ENCODE results near the gene CD300LF.
A peak's percentile ranks its signal among the peaks of the same experiment; 100 is the strongest.

The CD300LF gene

DNA sequence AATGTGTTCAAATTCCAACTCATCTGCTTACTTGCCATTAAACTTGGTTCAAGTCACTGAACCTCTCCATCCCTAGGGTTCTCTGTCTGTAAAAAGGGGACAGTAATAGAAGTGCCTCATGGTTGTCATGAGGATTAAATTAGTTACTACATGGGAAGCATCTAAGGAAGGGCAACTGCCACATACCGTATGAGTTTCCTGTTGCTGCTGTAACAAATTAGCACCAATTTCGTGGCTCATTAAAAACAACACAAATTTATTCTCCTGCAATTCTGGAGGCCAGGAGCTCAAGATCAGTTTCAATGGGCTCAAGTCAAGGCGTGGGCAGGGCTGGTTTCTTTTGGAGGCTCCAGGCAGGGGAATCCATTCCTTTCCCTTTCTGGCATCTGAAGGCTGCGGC is 18.6 kb downstream of the CD300LF start:
- no peaks in the 10 kb centered on the region for H3K27me3 ChIP-seq (ENCODE audit: insufficient read depth, low read depth, severe bottlenecking)
- no peak for DNase-seq

DNA sequence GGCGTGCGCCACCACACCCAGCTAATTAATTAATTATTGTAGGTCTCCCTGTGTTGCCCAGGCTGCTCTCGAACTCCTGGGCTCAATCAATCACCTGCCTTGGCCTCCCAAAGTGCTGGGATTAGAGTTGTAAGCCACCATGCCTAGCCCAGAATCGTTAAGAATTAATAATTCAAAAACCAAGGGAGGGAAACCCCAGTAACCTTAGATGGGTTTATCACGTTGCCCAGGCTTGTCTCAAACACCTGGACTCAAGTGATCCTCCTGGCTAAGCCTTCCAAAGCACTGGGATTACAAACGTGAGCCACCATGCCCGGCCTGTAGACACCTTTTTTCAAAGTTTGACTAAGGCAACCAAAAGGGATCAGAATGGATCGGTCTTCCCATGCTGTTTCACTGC is 21.6 kb downstream of the CD300LF start:
- H3K4me3 ChIP-seq (ENCODE audit: low read depth, low read length): no peak overlapping the region
- H3K36me3 ChIP-seq: peaks cover 9% of the 10 kb centered on the region; the same call in 1 of the 2 replicates
- H3K9me3 ChIP-seq (ENCODE audit: severe bottlenecking): no peaks in the 10 kb centered on the region
- TF ChIP-seq, protein P1, sequence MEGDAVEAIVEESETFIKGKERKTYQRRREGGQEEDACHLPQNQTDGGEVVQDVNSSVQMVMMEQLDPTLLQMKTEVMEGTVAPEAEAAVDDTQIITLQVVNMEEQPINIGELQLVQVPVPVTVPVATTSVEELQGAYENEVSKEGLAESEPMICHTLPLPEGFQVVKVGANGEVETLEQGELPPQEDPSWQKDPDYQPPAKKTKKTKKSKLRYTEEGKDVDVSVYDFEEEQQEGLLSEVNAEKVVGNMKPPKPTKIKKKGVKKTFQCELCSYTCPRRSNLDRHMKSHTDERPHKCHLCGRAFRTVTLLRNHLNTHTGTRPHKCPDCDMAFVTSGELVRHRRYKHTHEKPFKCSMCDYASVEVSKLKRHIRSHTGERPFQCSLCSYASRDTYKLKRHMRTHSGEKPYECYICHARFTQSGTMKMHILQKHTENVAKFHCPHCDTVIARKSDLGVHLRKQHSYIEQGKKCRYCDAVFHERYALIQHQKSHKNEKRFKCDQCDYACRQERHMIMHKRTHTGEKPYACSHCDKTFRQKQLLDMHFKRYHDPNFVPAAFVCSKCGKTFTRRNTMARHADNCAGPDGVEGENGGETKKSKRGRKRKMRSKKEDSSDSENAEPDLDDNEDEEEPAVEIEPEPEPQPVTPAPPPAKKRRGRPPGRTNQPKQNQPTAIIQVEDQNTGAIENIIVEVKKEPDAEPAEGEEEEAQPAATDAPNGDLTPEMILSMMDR (IDR thresholded peaks at IDR 0.05; ENCODE audit: low read depth, low read length): no peak
- H3K27ac ChIP-seq: peak overlapping the region; percentile 78
- DNase-seq: peak; percentile 95
- no peaks in the 10 kb centered on the region for H3K27me3 ChIP-seq (ENCODE audit: insufficient read depth, low read depth, severe bottlenecking)

More for the DNA sequence above, 18.6 kb downstream of the CD300LF start:
- Histone ChIP-seq H3K27ac (no peak overlapping the region), H3K9me3 (ENCODE audit: severe bottlenecking) (no peaks in the 10 kb centered on the region), H3K4me3 (ENCODE audit: low read depth, low read length) (no peak overlapping the region), H3K36me3 (peaks cover 9% of the 10 kb centered on the region; the same call in 1 of the 2 replicates)
- TF ChIP-seq, protein P1 (IDR thresholded peaks at IDR 0.05; ENCODE audit: low read depth, low read length): no peak

DNA sequence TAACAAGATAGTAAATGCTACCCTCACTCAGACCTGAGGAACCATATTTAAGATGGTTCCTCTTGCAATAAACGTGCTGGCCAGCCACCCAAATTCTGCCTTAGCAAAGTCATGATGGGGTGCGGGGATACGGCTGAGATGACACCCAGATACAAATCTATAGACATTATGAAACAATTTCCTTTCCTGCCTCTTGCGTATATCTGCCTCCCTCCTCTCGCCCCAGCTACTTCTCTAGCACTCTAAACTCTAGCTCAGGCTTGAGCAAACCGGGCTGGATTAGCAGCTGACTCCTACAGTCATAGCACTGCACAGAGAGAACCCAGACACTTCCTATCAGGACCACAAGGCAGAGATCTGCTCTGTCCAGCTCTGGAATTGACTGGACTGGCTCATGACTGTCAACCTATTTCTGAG is 22.3 kb downstream of the CD300LF start:
- TF ChIP-seq, protein P1 (IDR thresholded peaks at IDR 0.05; ENCODE audit: low read depth, low read length): no peak
- DNase-seq: peak; percentile 61
- Histone ChIP-seq H3K9me3 (ENCODE audit: severe bottlenecking) (no peaks in the 10 kb centered on the region), H3K4me3 (ENCODE audit: low read depth, low read length) (no peak overlapping the region), H3K27ac (peak overlapping the region; percentile 78), H3K36me3 (peaks cover 9% of the 10 kb centered on the region; the same call in 1 of the 2 replicates), H3K27me3 (ENCODE audit: insufficient read depth, low read depth, severe bottlenecking) (no peaks in the 10 kb centered on the region)

DNA sequence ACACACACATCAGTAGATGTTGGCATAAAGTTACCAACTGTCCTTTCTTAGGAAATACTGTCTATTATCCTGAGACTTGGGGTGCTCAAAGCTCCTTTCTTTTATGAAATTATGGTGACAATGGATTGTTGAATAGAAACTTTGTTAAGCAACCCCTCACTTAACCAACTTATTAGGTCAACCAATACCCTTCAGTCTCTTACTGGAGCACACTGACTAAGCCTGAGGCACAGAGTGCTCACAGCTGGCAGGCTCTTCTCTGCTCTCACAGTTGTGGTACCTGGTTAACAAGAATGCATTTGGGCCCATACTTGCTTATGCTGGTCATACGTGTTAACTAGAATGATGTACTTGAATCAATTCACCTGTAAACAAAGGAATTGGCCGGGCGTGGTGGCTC is 24.8 kb downstream of the CD300LF start:
- DNase-seq: no peak
- Histone ChIP-seq H3K36me3 (peaks cover 7% of the 10 kb centered on the region; the same call in 1 of the 2 replicates), H3K27ac (no peak overlapping the region), H3K4me3 (ENCODE audit: low read depth, low read length) (no peak overlapping the region), H3K9me3 (ENCODE audit: severe bottlenecking) (no peaks in the 10 kb centered on the region), H3K27me3 (ENCODE audit: insufficient read depth, low read depth, severe bottlenecking) (no peaks in the 10 kb centered on the region)
- TF ChIP-seq, protein P1 (IDR thresholded peaks at IDR 0.05; ENCODE audit: low read depth, low read length): no peak

DNA sequence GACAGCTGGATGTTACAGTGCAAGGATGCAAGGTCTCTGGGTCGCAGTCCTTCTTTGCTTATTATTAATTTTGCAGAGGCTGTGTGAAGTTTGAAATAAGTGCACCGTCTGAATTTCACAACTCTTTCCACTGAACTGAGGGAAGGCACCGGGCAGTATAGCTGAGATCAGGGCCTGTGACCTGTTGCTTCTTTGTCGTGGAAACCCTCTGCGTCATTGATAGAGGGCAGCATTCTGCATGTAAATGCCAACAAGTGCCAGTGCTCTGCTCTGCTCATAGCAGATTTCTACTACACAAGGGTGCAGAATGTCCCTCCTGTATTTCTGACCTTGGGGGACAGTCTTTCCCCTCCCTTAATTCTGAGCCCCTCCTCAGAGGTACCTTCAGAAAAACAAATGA is 26.0 kb downstream of the CD300LF start:
- Histone ChIP-seq H3K9me3 (ENCODE audit: severe bottlenecking) (no peaks in the 10 kb centered on the region), H3K27me3 (ENCODE audit: insufficient read depth, low read depth, severe bottlenecking) (no peaks in the 10 kb centered on the region), H3K27ac (no peak overlapping the region), H3K36me3 (peaks cover 3% of the 10 kb centered on the region; the same call in 1 of the 2 replicates), H3K4me3 (ENCODE audit: low read depth, low read length) (no peak overlapping the region)
- TF ChIP-seq, protein P1 (IDR thresholded peaks at IDR 0.05; ENCODE audit: low read depth, low read length): peak; percentile 27; the same call in 1 of the 2 replicates
- DNase-seq: no peak

All from WERI-Rb-1 (cell line).